GM12878 (cell line): ENCODE results near the gene ABCB10. TPM values are rescaled to one million over a fixed set of nuclear protein-coding genes. Genes with fewer than 3 reads are reported as not detected.

Experiments
- ATAC-seq: fragments of 200-7000 bp; cut with Tn5 transposase; 3 replicates; pipeline ENCODE4 v1.9.1; 2020; ENCODE audit warnings: mild to moderate bottlenecking, moderate library complexity
- BruUV-seq: library from RNA; stranded (reverse); fragments of 400-500 nt; replicated peaks from 2 replicates; lab custom pipeline; 2021; lab: Mats Ljungman, UMichigan
- CTCF ChIA-PET: fragments of 300-600 bp; sonication (Branson Sonifier 250); formaldehyde crosslinking; extraction: SDS; loops from one replicate; lab custom pipeline; 2021; ENCODE audit warnings: inconsistent platforms; lab: Yijun Ruan, JAX
- POLR2A ChIA-PET: fragments of 350-600 bp; formaldehyde crosslinking; extraction: SDS; loops from one replicate; lab custom pipeline; 2021; ENCODE audit warnings: inconsistent platforms; lab: Charles Lee
- RAD21 ChIA-PET: fragments of 300-600 bp; sonication (Branson Sonifier 250); formaldehyde crosslinking; loops from one replicate; lab custom pipeline; 2023; ENCODE audit warnings: antibody characterized with exemption; ENCODE audit not compliant: unreplicated experiment; lab: Charles Lee
- SMC1A ChIA-PET: fragments of 300-600 bp; sonication (Branson Sonifier 250); formaldehyde crosslinking; loops from one replicate; lab custom pipeline; 2023; ENCODE audit not compliant: unreplicated experiment, uncharacterized antibody; lab: Charles Lee
- DNase-seq: peaks from one replicate; pipeline ENCODE4 v3.0.0-alpha.2; 2011; ENCODE audit warnings: low read depth, low spot score
- FAIRE-seq: peaks from 3 replicates; lab custom pipeline; 2011; peaks lifted over from hg19 to GRCh38; lab: Jason Lieb, UNC
- H2AFZ ChIP-seq: 2 replicates; pipeline ENCODE4 v1.6.0; 2011; ENCODE audit warnings: low read depth, low read length, control low read depth; ENCODE audit not compliant: control insufficient read depth
- H3K27ac ChIP-seq: 2 replicates; pipeline ENCODE4 v1.5.1; 2011; ENCODE audit warnings: control low read depth; ENCODE audit not compliant: control insufficient read depth, insufficient read depth
- H3K27me3 ChIP-seq, 2 experiments: replicated peaks in 1 of 2; 2 replicates each; pipeline versions ENCODE4 v1.6.0 to v1.6.1; 2011; ENCODE audit warnings: low read length in 1 of 2; ENCODE audit not compliant: control insufficient read depth in 2 of 2, insufficient read depth in 2 of 2
- H3K36me3 ChIP-seq, 2 experiments: 2 replicates each; pipeline ENCODE4 v1.5.1; 2011; ENCODE audit warnings: low read length in 1 of 2; ENCODE audit not compliant: control insufficient read depth in 2 of 2, insufficient read depth in 2 of 2
- H3K4me1 ChIP-seq: 2 replicates; pipeline ENCODE4 v1.6.1; 2011; ENCODE audit warnings: mild to moderate bottlenecking, low read length, moderate library complexity, mixed read lengths; ENCODE audit not compliant: control insufficient read depth, insufficient read depth
- H3K4me2 ChIP-seq: 2 replicates; pipeline ENCODE4 v1.6.0; 2011; ENCODE audit warnings: control low read depth; ENCODE audit not compliant: control insufficient read depth, insufficient read depth
- H3K4me3 ChIP-seq: fragments of 200-600 bp; sonication (generic); 2 replicates; pipeline ENCODE4 v1.5.1; 2016
- H3K79me2 ChIP-seq: 2 replicates; pipeline ENCODE4 v1.6.0; 2011; ENCODE audit warnings: low read length; ENCODE audit not compliant: control insufficient read depth, insufficient read depth
- H3K9ac ChIP-seq: 2 replicates; pipeline ENCODE4 v1.8.0; 2011; ENCODE audit warnings: low read length, control low read depth, mixed read lengths; ENCODE audit not compliant: control insufficient read depth, insufficient read depth
- H3K9me3 ChIP-seq: replicated peaks from 3 replicates; pipeline ENCODE4 v1.5.1; 2011; ENCODE audit warnings: mild to moderate bottlenecking, low read length; ENCODE audit not compliant: control insufficient read depth, insufficient read depth
- H4K20me1 ChIP-seq: 2 replicates; pipeline ENCODE4 v1.6.0; 2011; ENCODE audit not compliant: control insufficient read depth, insufficient read depth
- BACH1 ChIP-seq: fragments of 450-650 bp; IDR thresholded peaks from 2 replicates; pipeline ENCODE4 v1.6.1; 2017; ENCODE audit warnings: mild to moderate bottlenecking, borderline replicate concordance
- HDAC2 ChIP-seq: fragments of 200-600 bp; sonication (generic); IDR thresholded peaks from 2 replicates; pipeline ENCODE4 v1.6.1; 2017
- HDGF ChIP-seq: fragments of 450-650 bp; IDR thresholded peaks from 2 replicates; pipeline ENCODE4 v1.6.1; 2016; ENCODE audit warnings: antibody characterized with exemption
- JUNB ChIP-seq: IDR thresholded peaks from 2 replicates; pipeline ENCODE4 v1.6.1; 2016; ENCODE audit warnings: antibody characterized with exemption, mild to moderate bottlenecking
- MYC ChIP-seq: IDR thresholded peaks from 2 replicates; pipeline ENCODE4 v1.6.1; 2011; ENCODE audit warnings: mild to moderate bottlenecking, low read length, moderate library complexity, inconsistent platforms; ENCODE audit not compliant: insufficient read depth, insufficient replicate concordance, insufficient read length, severe bottlenecking
- NRF1 ChIP-seq: conservative IDR thresholded peaks from 2 replicates; pipeline ENCODE4 v1.6.1; 2011; ENCODE audit warnings: mild to moderate bottlenecking, low read depth, low read length, improper control_type of control experiment
- PBX3 ChIP-seq: IDR thresholded peaks from 2 replicates; pipeline ENCODE4 v1.6.1; 2011; ENCODE audit warnings: mild to moderate bottlenecking, low read depth, low read length, moderate library complexity; ENCODE audit not compliant: insufficient replicate concordance
- SRF ChIP-seq, 2 experiments: IDR thresholded peaks; 2 replicates each; pipeline ENCODE4 v1.6.1; 2011; ENCODE audit warnings: low read depth in 2 of 2, low read length in 2 of 2, mild to moderate bottlenecking in 1 of 2, moderate library complexity in 1 of 2
- WRNIP1 ChIP-seq: IDR thresholded peaks from 2 replicates; pipeline ENCODE4 v1.6.1; 2011; ENCODE audit warnings: low read depth, low read length, improper control_type of control experiment, borderline replicate concordance
- ZNF384 ChIP-seq: IDR thresholded peaks from 2 replicates; pipeline ENCODE4 v1.6.1; 2012; ENCODE audit warnings: low read depth, mild to moderate bottlenecking, low read length, improper control_type of control experiment, borderline replicate concordance
- WGBS: methylation state at CpG from one replicate; pipeline ENCODE4 v1.1.6; 2016; ENCODE audit warnings: low lambda C conversion rate; ENCODE audit not compliant: insufficient replicate concordance, insufficient coverage; ENCODE audit errors: missing lambda C conversion rate; 5-methylcytosine and 5-hydroxymethylcytosine counted together
- in situ Hi-C: fragments of 300-500 bp; cut with MboI; formaldehyde crosslinking; loops from 9 replicates; pipeline ENCODE4 v1.14.3; 2018; ENCODE audit warnings: mixed read lengths
- intact Hi-C: fragments of 100-400 bp; cut with micrococcal nuclease; formaldehyde crosslinking; loops from one replicate; pipeline ENCODE4 v1.14.2; 2022; ENCODE audit not compliant: unreplicated experiment
- polyA plus RNA-seq, 11 experiments: library from polyadenylated mRNA; depleted of rRNA in 4 of 11; unstranded in 6 of 11; stranded (reverse) in 5 of 11; fragments of >200 nt; fragmentation: Nextera tagmentation in 4 of 11; fragmentation: Illumina TruSeq in 1 of 11; extraction: Ambion mirVana in 4 of 11; extraction: Trizol in 1 of 11; gene quantifications; 1 replicate in 1 of 11; 2 replicates in 10 of 11; pipeline versions ENCODE4 v1.2.1 to v1.2.3, GENCODE V29; 2011 to 2016; ENCODE audit warnings: inconsistent platforms in 2 of 11, missing spikeins in 2 of 11, low read depth in 1 of 11
- total RNA-seq, 4 experiments: library from RNA; depleted of rRNA in 3 of 4; stranded (reverse); fragments of >200 nt in 3 of 4; fragmentation: Illumina TruSeq in 1 of 4; extraction: Trizol in 1 of 4; gene quantifications; 2 replicates each; pipeline versions ENCODE4 v1.2.1 to v1.2.3, GENCODE V29; 2013 to 2021
- TF ChIP-seq, protein P1 (sequence below): fragments of 450-650 bp; IDR thresholded peaks from 2 replicates; pipeline ENCODE4 v1.6.1; 2017; ENCODE audit warnings: mild to moderate bottlenecking
- TF ChIP-seq, protein P2 (sequence below): IDR thresholded peaks from 2 replicates; pipeline ENCODE4 v1.6.1; 2012; ENCODE audit warnings: low read depth, low read length, improper control_type of control experiment

The ABCB10 gene
- total and polyA plus RNA-seq, 10 of the 15 experiments (the other 5 are each of a cell fraction or from before 2014, with no cell fraction given): 8.0 to 30.5 (median 16.7) TPM

GRCh38 chr1:229526695-229527094, 31.8 kb downstream of the ABCB10 start:
- ATAC-seq (no peak), DNase-seq (no peak), FAIRE-seq (no peak)
- Histone ChIP-seq H3K27me3 (no peaks in the 10 kb centered on the region), H3K4me1 (no peaks in the 10 kb centered on the region), H3K36me3 (peaks cover 2 to 18% of the 10 kb centered on the region in 2 experiments), H3K9me3 (no peaks in the 10 kb centered on the region), H4K20me1 (no peaks in the 10 kb centered on the region), H3K79me2 (no peaks in the 10 kb centered on the region), H3K9ac (no peak overlapping the region), H2AFZ (no peak overlapping the region), H3K4me2 (no peak overlapping the region), H3K4me3 (no peak overlapping the region), H3K27ac (no peak overlapping the region)
- ChIA-PET CTCF (interaction anchor here (0.6 to 2.7 kb wide), 8 partner anchors 9 to 134 kb away, joined by 3 to 14 read pairs (median 3); partner anchors contain the start of gene NUP133), RAD21 (interaction anchor here (0.7 to 1.1 kb wide), 3 partner anchors 30 to 146 kb away, joined by 3 read pairs; no protein-coding TSS in a partner anchor), SMC1A (interaction anchor here (1.4 kb wide), 1 partner anchor 32 kb away, joined by 5 read pairs; the partner anchor contains the start of gene ABCB10), POLR2A (interaction anchor here (1.6 kb wide), 1 partner anchor 18 kb away, joined by 3 read pairs; no protein-coding TSS in a partner anchor)
- intact Hi-C loops (no loop called here), in situ Hi-C loops (no loop called here)
- TF ChIP-seq, protein P1, sequence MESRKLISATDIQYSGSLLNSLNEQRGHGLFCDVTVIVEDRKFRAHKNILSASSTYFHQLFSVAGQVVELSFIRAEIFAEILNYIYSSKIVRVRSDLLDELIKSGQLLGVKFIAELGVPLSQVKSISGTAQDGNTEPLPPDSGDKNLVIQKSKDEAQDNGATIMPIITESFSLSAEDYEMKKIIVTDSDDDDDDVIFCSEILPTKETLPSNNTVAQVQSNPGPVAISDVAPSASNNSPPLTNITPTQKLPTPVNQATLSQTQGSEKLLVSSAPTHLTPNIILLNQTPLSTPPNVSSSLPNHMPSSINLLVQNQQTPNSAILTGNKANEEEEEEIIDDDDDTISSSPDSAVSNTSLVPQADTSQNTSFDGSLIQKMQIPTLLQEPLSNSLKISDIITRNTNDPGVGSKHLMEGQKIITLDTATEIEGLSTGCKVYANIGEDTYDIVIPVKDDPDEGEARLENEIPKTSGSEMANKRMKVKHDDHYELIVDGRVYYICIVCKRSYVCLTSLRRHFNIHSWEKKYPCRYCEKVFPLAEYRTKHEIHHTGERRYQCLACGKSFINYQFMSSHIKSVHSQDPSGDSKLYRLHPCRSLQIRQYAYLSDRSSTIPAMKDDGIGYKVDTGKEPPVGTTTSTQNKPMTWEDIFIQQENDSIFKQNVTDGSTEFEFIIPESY: no peak
- TF ChIP-seq HDGF (no peak), HDAC2 (no peak), JUNB (no peak), NRF1 (no peak), PBX3 (no peak), WRNIP1 (no peak), ZNF384 (no peak), BACH1 (no peak), MYC (no peak), SRF (IDR thresholded peaks at IDR 0.05; ENCODE audit: low read depth in 2 of 2, low read length in 2 of 2) (no peak)
- TF ChIP-seq, protein P2, sequence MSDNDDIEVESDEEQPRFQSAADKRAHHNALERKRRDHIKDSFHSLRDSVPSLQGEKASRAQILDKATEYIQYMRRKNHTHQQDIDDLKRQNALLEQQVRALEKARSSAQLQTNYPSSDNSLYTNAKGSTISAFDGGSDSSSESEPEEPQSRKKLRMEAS: no peak
- 96% methylated on average over 1 of the region's 1 CpG for WGBS
- BruUV-seq: no TSS peak
